HG03565 (cell line): ENCODE measurements around the gene HBEGF.

ENCODE experiments used
- ATAC-seq: cut with Tn5 transposase; IDR thresholded peaks from one replicate; pipeline ENCODE4 v1.9.1; 2021; ENCODE audit warnings: mild to moderate bottlenecking, moderate library complexity; ENCODE audit not compliant: unreplicated experiment

HBEGF gene

DNA sequence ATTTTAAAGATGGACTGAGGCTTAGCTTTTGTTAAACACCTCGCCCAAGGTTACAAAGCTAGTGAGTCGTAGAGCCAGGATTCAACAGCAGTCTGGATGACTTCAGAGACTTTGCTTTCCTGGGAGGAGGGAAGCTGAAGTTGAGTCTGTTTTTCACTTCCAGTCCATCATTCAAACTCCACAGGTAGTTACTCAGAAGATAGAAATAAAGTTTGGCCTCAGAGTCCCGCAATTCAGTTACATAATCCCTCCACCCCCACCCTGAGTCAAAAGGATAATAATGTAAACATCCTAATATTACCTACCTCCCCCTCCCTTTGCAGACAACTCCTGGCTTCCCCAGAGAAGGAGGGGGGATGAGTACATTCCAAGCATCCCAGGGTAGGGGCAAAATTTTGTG lies 8.1 kb downstream of the HBEGF start:
- no peak for ATAC-seq

DNA sequence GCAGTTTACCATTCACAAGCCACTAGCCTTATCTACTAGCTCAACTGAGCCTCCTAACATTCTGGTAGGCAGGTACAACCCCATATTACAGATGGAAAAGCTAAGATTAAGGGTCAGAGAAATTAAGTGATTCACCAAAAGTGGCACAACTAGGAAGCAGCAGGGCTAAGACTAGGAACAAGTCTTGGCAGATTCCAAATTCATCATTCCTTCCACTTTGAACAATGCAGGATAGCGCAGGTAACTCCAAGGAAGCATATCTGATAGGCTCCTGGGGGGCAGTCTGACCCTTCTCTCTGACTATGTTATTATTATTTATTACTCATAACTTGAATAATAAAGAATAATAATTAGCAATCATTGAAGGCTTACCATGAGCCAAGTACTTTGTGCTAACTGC lies 8.5 kb downstream of the HBEGF start:
- ATAC-seq, result no peak

DNA sequence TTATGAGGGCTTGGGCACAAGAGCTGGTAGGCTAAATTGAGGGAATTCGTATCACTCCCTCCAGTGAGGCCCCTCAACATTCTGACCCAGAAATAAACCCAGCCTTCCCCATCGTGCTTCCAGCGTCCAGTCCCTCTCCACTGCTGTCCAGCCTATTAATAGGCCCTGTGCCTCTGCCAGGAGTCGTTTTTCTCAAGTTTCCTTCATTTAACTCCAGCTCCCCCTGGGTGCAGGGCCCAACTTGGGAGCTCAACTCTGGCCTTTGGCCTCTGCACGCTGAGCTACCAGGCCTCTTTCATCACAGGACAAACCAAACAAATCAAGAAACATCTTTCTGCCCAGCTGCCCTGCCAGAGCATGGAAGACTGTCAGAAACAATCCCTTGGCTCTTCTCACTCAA lies 10.0 kb downstream of the HBEGF start:
- no peak for ATAC-seq

DNA sequence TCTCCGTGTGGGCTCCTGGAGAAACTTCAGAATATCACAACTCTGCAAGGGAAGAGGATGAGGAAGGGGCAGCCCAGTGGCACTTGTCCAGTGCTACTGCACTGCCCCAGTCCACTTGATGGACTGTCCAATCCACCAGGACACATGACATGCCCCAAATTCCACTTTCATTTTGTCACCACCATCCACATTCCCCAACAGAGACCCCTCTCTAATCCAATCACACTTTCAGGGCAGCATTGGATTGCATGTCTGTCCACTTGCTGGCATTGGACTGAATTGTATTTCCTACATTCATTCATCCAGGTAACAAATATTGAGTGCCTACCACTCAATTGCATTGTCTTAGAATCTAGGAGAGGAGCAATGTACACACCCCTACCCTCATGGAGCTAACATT lies 14.8 kb downstream of the HBEGF start:
- no peak for ATAC-seq

DNA sequence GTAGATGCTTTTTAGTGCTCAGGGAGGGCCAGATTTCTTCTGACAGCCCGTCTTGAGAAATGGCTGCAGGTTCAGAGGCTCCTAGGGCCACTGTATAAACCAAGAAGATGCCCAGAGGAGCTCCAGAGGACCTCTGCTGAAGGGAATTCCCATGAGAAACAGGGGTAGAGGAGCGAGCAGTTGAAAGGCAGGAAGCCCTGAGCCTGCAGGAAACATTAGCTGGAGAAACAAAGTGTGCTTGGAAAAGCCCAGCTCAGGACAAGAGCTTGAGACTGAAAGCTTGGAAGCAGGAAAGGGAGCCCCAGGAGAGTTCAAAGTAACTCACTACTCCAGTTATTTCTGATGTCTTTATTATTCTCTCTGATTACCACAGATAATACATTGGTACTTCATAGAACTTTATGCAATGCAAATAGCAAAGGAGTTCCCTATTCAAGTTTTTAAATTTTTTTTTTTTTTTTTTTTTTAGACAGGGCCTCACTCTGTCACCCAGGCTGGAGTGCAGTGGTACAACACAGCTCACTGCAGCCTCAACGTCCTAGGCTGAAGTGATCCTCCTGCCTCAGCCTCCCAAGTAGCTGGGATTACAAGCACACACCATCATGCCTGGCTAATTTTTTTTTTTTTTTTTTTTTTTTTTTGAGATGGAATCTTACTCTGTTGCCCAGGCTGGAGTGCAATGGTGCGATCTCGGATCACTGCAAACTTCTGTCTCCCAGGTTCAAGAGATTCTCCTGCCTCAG lies 16.5 kb downstream of the HBEGF start:
- ATAC-seq, result no peak

DNA sequence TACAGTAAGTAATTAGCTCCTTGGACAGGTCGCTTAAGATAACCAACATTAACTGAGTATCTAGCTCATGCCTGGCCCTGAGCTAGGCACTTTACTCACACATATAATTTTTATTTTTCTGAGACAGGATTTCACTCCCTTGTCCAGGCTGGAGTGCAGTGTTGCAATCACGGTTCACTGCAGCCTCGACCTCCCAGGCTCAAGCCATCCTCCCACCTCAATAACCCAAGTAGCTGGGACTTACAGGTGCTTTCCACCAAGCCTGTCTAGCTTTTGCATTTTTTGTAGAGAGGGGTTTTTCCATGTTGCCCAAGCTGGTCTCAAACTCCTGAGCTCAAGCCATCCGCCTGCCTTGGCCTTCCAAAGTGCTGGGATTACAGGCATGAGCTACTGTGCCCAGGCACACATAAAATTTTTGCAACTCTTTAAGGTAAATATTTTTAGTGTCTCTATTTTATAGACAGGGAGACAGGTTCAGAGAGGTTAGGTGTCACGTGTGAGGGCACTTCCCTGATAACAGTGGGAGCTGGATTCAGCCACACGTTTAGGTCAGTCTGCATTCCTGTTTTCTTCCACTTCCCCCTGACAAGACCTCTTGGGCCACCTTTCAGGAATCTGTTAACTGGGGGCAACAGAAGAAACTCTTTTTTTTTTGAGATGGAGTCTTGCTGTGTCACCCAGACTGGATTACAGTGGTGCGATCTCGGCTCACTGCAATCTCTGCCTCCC lies 18.2 kb downstream of the HBEGF start:
- ATAC-seq, result no peak

DNA sequence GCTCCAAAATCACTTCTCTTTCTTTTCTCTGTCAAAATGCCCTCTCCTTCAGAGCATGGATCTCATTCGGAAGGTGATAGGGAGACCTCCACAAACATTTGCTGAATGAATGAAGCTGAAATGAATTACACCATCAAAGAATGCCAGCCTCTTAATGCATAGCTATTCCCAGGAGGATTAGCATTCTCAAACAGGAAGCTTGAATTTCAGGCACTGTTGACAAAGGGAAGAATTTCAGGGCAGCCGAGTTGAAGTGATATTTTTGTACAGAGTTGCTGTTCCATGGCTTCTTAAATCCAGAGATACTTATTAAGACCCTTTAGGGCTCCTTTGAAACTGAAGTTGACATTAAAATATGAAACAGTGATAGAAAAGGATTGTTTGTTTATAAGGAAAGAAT lies 18.8 kb downstream of the HBEGF start:
- ATAC-seq, result no peak

DNA sequence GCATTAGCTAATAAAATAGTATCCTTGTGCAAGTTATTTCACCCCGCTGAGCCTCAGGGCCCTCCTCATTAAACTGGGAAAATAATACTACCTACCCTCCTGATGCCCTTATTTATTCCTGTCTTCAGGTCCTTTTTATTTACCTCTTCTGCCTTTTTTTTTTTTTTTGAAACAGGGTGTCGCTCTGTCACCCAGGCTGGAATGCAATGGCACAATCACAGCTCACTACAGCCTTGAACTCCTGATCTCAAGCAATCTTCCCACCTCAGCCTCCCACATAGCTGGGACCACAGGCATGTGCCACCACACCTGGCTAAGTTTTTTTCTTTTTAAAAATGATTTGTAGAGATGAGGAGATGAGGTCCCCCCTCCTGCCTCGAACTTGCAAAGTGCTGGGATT lies 20.9 kb downstream of the HBEGF start:
- no peak for ATAC-seq

DNA sequence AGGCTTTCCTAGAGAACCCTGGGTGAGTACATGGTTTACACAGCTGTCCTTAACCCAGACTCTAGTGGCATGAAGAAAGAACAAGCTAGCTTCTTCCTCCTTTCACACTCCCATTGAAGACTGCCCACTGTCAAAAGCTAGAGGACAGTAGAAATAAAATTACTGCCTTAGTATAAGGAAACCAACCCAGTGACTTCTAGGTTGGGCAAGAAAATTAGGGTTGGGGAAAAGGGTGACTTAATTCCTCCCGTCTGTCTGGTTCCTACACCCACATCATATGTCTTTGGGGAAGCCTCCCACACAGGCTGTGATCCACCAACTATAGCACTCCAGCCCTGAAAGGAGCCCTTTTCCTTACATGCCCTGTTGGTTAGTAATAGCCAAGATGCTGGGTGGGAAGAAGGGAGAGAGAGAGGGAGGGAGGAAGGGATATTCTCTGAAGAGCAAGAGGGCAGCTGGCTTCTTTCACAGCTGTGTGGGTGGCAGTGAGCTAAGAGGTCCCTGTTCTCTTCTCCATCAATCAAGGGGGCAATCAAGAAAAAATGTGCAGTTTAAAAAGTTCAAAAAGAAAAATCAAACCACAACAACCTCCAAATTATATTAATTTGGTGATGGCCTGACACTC lies 21.7 kb downstream of the HBEGF start:
- no peak for ATAC-seq

DNA sequence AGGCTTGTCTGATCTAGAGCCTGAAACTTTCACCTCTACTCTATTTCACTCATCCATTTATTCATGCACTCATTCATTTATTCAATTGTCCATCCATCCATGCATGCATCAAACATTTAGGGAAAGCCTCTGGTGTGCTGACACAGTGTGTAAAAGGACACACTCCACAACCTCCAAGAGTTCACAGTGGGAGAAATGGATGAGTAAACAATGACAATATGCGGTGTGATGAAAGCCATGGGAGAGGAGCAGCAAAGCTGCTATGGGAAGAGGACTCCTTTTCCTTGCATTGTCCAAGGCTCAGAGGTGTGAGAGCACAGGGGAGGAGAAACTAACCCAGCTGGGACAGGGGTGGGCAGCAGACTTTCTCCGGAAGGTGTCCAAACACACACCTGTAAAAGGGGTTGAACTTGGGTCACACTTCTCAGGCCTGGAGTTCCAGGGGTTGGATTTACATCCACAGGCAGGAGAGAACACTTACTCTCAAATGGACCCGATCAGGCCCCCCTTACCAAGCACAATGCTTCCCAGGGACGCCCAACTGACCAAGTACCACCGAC lies 22.3 kb downstream of the HBEGF start:
- no peak for ATAC-seq

DNA sequence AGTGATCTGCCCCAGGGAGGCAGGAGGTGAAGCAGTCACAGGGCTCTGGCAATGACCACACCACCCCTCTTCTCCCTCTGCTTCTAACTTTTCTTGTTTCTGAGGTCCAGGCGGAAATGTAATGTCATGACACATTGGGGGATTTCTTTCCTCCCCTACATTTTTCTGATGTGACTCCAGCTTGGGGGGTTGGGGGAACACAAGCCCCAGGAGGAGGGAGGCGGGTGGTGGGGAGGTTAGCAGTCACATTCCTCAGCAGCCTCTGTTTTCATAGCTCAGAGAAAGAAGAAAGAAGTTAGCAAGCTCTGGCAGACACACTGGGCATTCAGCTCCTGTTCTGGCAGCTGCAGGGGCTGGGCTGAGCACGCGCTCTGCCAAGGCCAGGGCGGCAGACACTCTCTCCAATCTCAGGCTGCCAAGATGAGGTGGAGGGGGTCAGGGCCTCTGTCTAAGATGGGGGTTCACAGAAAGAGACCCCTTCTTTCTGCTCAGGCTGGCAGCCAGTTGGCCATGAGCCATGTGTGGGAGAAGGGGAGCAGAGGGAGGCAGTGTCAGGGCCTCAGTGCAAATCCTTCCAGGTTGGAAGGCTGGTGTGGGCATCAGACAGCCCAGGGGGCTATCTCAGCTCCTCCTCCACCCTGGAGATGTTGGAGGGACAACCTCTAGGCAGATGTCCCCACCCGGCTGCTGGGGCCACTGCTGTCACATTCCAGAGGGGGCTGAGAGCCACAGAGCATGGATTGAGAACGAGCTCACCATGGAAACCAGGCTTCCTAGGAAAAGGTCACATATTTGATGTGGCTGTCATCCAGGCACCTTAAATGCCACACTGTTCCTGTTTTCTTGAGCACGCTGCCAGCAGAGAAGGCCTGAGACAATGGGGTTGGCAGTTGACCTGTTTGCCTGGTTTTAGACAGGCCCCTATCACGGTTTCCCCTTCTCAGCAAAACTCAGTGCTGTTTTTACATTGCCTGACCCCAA lies 23.4 kb downstream of the HBEGF start:
- no peak for ATAC-seq

DNA sequence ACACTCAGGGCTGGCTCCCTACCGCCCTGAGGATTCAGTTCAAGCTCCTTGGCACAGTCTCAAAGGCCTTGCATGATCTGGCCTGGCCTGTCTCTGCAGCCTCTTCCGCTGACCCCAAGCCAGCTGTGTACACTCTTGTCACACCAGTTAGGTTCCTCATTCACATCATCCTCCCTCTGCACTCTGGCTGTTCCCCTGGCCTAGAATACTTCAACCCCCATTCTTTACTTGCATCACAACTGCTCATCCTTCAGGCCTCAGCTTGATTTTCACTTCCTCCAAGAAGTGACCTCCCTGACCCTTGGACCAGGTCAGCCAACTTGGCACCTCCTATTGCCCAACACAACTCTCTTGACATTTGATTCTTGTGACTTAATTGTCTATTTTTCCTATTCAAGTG lies 24.6 kb downstream of the HBEGF start:
- ATAC-seq, result no peak

DNA sequence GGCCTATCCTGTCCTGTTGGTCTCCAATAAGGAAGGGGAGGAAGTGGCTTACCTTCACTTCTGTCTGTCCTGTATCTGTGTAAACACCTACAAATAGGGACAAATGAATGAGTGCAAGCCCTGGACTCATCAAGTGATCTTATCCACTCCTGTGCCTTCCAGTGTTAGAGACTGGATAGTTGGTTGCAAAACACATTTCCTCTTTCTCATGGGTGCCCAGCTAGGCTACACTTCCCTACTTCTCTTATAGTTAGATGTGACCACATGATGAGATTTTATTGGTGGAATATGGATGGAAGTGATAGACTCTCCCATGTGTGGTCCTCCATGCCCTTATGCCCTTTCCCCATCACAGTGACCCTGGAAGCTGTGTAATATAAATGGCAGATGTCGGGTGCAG lies 26.6 kb downstream of the HBEGF start:
- ATAC-seq, result no peak

DNA sequence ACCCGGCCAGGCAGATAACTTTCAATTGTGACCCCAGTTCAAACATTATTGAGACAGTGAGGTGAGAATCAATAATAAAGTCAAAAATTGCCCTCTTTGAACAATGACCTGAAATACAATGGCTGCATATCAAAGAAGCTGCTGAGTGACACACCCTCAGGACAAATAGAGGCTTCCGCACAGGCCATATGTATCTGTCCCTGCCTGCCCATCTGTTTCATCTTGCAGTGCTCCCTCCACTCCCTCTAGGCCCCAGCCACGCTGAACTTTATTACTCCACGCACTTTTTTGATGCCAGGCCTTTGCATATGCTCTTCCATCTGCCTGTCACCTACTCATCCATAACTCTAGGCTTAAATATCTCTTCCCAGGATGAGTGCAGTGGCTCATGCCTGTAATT lies 27.6 kb downstream of the HBEGF start:
- ATAC-seq, result no peak

DNA sequence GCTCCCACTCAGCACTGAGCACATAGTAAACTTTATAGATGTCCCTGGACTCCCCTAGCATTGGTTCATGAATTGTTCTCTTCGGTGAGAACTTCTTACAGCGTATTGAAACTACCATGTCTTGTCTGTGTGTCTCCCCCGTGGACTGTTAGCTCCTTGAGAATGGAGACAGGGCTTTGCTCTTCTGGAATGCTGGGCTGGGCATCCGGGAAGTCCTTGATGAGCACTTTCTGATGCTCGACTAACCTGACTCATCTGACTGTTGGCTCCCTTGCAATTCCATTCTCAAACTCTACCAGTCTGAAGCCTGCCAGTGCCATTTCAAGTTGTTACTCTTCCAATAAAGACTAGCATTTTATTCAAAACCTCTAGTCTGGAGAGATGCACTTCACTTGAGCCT lies 28.5 kb downstream of the HBEGF start:
- ATAC-seq, result no peak

DNA sequence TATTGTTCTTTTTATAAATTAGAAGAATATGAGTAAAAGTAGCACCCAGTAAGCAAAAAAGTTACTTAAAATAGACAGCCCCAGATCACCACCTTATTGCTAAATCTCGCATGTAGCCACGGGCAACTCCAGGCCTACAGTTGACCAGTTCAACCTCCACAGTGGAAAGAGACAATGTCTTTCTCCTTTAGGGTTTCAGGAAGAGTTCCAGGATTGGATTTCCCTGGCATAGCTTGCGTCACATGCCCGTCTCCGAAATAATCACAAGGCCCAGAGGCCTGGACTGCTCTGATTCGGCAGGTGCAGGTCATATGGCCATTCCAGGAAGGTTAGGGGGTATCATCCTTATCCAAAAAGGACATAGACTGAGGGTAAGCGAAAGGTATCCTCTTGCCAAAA lies 33.6 kb downstream of the HBEGF start:
- ATAC-seq, result no peak

DNA sequence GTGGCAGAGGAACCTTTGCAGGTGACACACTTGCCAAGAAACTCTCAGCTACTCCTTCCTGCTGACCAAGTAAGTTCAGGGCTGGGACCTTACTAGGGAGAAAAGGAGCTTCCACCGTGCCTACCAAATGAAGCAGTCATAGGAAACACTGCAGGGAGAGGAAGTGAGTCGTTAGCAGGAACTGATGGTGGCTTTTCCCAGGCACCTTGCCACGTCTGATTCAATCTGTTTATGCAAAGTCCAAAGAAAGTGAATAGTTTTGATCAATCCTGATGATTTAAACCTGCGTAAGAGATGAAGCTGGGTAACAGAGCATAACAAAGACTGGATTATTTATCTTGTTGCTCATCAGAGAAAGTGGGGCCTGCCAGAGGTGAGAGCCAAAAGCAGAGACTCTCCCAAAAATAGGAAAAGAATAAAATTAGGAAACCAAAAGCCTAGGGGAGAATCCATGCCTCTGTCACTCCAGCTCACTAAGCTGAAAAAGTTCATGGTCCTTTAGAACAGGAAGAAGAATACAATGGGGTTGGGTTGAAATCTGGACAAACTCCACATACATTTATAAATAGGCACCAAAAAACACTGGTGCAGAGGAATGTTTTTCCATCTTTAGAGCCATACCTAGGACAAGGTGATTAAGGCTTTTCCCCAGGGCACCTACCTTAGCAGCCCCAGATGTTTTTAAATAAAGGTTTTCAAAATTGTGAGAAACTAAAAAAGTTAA lies 34.2 kb downstream of the HBEGF start:
- ATAC-seq, result no peak

DNA sequence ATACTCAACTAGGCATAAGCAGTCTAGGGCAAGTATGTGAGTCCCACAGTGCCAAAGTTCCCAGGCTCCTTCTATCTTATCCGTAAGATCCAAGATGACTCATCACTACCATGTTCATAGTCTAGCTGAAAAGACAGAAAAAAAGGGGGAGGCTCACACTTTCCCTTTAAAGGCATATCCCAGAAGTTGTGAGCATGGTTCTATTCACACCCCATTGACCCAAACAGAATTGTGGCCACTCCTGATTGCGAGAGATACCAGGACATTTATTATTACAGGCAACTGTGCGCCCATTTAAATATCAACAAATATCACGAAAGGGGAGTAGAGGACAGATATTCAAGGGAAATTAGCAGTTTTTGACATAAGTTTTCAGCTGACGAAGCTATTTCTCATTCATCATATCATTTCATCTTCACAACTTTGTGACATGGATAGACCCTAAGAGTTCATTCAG lies 35.4 kb downstream of the HBEGF start:
- ATAC-seq, result no peak

DNA sequence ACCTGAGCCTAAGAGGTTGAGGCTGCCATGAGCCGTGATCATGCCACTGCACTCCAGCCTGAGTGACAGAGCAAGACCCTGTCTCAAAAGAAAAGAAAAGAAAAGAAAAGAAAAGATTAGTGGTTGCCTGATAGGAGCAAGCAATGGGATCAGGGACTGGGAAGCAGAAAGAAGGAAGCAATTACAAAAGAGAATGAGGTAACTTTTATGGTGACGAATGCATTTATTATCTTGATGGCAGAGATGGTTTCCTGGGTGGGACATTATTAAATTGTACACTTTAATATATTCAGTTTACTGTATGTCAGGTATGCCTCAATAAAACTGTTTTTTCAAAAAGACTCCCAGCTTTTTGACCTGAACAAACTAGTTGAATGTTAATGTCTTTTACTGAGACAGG lies 36.0 kb downstream of the HBEGF start:
- no peak for ATAC-seq

DNA sequence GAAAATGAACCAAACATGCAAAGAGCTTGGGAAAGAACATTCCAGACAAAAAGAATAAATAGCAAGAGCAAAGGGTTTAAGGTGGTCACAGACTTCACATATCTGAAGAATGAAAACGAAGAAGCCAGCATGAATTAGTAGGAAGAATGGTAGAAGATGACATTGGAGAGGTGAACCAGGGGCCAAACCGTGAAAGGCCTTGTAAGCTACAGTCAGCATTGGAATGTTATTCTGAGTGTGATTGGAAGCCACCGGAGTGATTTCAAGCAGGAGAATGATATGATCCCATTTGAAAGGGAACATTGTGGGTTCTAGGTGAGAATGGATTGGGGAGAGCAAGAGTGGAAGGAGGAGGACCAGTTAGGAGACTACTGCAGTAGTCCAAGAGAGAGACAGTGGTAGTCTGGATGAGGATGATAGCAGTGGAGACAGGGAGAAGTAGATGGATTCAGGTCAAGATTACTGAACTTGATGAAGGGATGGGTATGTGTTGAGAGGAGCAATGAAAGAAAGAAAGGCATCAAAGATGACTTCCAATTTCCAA lies 36.6 kb downstream of the HBEGF start:
- no peak for ATAC-seq
